Measurements from ENCODE around the gene CCDC190. TPM values are rescaled to one million over a fixed set of nuclear protein-coding genes. Genes with fewer than 3 reads are reported as not detected.

Gene CCDC190
- polyA plus RNA-seq, 1 of the 3 experiments (the other 2 are of a cell fraction), result 0.21 TPM

GRCh38 chr1:162884831-162885230 lies 23.9 kb upstream of the CCDC190 start:
- 83% methylated on average over 1 of the region's 1 CpG for WGBS (ENCODE audit: low lambda C conversion rate)
- CTCF ChIA-PET, result interaction anchor here (0.7 to 12.4 kb wide), 8 partner anchors 15 to 430 kb away, joined by 3 to 120 read pairs (median 4); partner anchors contain the start of gene RGS4

More at GRCh38 chr1:162884831-162885230, 23.9 kb upstream of the CCDC190 start:
- DNase-seq, result no peak
- H3K36me3 ChIP-seq (replicated peaks in 1 of 2; ENCODE audit: control insufficient read depth in 1 of 2, insufficient read depth in 2 of 2, low read length in 1 of 2), result no peaks in the 10 kb centered on the region
- TF ChIP-seq ZBTB33 (IDR thresholded peaks at IDR 0.05; ENCODE audit: borderline replicate concordance, low read depth) (no peak), RXRA (IDR thresholded peaks at IDR 0.05; ENCODE audit: borderline replicate concordance, low read depth) (no peak), REST (IDR thresholded peaks at IDR 0.05; ENCODE audit: low read depth, low read length) (no peak), TAF1 (IDR thresholded peaks at IDR 0.05; ENCODE audit: borderline replicate concordance, low read depth, low read length) (no peak), MAX (IDR thresholded peaks at IDR 0.05; ENCODE audit: low read depth) (no peak), IRF3 (IDR thresholded peaks at IDR 0.05; ENCODE audit: low read depth, low read length) (no peak), RAD21 (IDR thresholded peaks at IDR 0.05; ENCODE audit: low read length) (no peak), SIN3A (IDR thresholded peaks at IDR 0.05; ENCODE audit: borderline replicate concordance, low read depth, low read length) (no peak)
- no peak overlapping the region for H2AFZ ChIP-seq (ENCODE audit: low read depth)
- H3K27me3 ChIP-seq (ENCODE audit: insufficient read depth), result no peaks in the 10 kb centered on the region
- H3K9me3 ChIP-seq, result no peaks in the 10 kb centered on the region
- H3K4me1 ChIP-seq (ENCODE audit: control insufficient read depth in 1 of 2, insufficient read depth in 2 of 2, low read depth in 1 of 2, low read length in 1 of 2), result peaks cover 4 to 78% of the 10 kb centered on the region in 2 experiments; a peak in 2 of 4 replicates
- H3K27ac ChIP-seq (ENCODE audit: low read depth in 2 of 2, low read length in 1 of 2), result peak overlapping the region; percentile 33 to 100; a peak in 3 of 4 replicates
- POLR2A ChIA-PET, result interaction anchor here (0.8 to 11.3 kb wide), 18 partner anchors 20 to 418 kb away, joined by 3 to 450 read pairs (median 4); partner anchors contain the start of genes RGS4 and RGS5
- no peaks in the 10 kb centered on the region for H3F3A ChIP-seq (replicated peaks; ENCODE audit: insufficient read depth)
- H3K79me2 ChIP-seq (ENCODE audit: insufficient read depth), result no peaks in the 10 kb centered on the region
- no peak overlapping the region for H3K4me3 ChIP-seq (ENCODE audit: low read depth in 2 of 2, low read length in 1 of 2)
- H3K4me2 ChIP-seq, result peak overlapping the region; percentile 12; the same call in 1 of the 2 replicates
- no peak overlapping the region for H3K9ac ChIP-seq
- H3K9me2 ChIP-seq, result no peaks in the 10 kb centered on the region
- H4K20me1 ChIP-seq (ENCODE audit: insufficient read depth), result no peaks in the 10 kb centered on the region

Measured in SK-N-SH (cell line).